Measurements from ENCODE around the gene C12orf76.
"Not testable (repeated sequence)": the region's sequence is repeated elsewhere in the genome, so short reads cannot be mapped to it uniquely, and the experiment has no call there.

C12orf76 gene

GRCh38 chr12:110067531-110067930 is 19.2 kb upstream of the C12orf76 start:
- H3K4me3 ChIP-seq (ENCODE audit: low read depth, low read length), result no peak overlapping the region
- TF ChIP-seq CTCF (IDR thresholded peaks at IDR 0.05; ENCODE audit: low read depth, low read length), result no peak
- H3K9me3 ChIP-seq (ENCODE audit: severe bottlenecking), result no peaks in the 10 kb centered on the region
- H3K36me3 ChIP-seq, result no peaks in the 10 kb centered on the region
- no peak overlapping the region for H3K27ac ChIP-seq
- H3K27me3 ChIP-seq (ENCODE audit: insufficient read depth, low read depth, severe bottlenecking), result no peaks in the 10 kb centered on the region
- DNase-seq, result no peak

DNA sequence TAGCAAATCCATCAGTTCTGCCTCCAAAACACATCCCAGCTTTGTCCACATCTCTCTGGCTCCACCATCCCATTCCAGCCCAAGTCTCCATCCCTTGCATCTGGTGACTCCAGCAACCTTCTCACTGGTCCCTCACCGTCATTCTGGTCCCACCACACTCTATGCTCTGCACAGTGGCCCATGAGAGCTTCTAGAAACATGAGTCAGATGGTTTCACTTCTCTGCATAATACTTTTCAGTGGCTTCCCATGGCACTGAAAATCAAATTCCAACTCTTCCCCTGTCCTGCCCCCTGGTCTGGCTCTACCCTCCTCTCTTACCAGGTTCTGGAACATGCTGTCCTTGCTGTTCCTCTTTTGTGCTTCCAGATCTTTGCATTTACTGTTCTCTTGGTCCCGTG is 17.2 kb upstream of the C12orf76 start:
- no peak overlapping the region for H3K4me3 ChIP-seq (ENCODE audit: low read depth, low read length)
- TF ChIP-seq CTCF (IDR thresholded peaks at IDR 0.05; ENCODE audit: low read depth, low read length), result no peak
- no peaks in the 10 kb centered on the region for H3K36me3 ChIP-seq
- H3K9me3 ChIP-seq (ENCODE audit: severe bottlenecking), result no peaks in the 10 kb centered on the region
- H3K27ac ChIP-seq, result no peak overlapping the region
- H3K27me3 ChIP-seq (ENCODE audit: insufficient read depth, low read depth, severe bottlenecking), result no peaks in the 10 kb centered on the region
- DNase-seq, result no peak

DNA sequence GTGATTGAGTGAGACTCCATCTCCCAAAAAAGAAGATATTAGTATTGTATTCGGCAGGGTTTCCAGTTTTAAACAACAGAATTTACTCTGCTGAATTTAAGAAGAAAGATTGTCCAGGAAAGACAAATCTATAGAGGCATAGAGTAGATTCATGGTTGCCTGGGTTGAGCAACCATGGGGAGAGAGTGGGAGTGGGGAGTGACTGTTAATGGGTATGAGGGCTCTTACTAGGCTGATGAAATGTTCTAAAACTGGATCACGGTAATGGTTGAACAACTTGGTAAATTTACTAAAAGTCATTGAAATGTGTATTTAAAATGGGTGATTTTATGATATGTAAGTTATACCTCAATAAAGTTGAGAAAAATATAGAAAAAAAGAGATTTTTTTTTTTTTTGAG is 13.9 kb upstream of the C12orf76 start:
- no peaks in the 10 kb centered on the region for H3K36me3 ChIP-seq
- no peak for DNase-seq
- no peaks in the 10 kb centered on the region for H3K9me3 ChIP-seq (ENCODE audit: severe bottlenecking)
- H3K27me3 ChIP-seq (ENCODE audit: insufficient read depth, low read depth, severe bottlenecking), result no peaks in the 10 kb centered on the region
- no peak overlapping the region for H3K4me3 ChIP-seq (ENCODE audit: low read depth, low read length)
- H3K27ac ChIP-seq, result no peak overlapping the region
- no peak for TF ChIP-seq CTCF (IDR thresholded peaks at IDR 0.05; ENCODE audit: low read depth, low read length)

GRCh38 chr12:110059651-110060000 is 11.3 kb upstream of the C12orf76 start:
- no peaks in the 10 kb centered on the region for H3K9me3 ChIP-seq (ENCODE audit: severe bottlenecking)
- TF ChIP-seq CTCF (IDR thresholded peaks at IDR 0.05; ENCODE audit: low read depth, low read length), result no peak
- no peaks in the 10 kb centered on the region for H3K36me3 ChIP-seq
- DNase-seq, result no peak
- H3K4me3 ChIP-seq (ENCODE audit: low read depth, low read length), result no peak overlapping the region
- no peaks in the 10 kb centered on the region for H3K27me3 ChIP-seq (ENCODE audit: insufficient read depth, low read depth, severe bottlenecking)
- H3K27ac ChIP-seq, result no peak overlapping the region

- no peak for DNase-seq
- Histone ChIP-seq H3K9me3 (ENCODE audit: severe bottlenecking) (no peaks in the 10 kb centered on the region), H3K27me3 (ENCODE audit: insufficient read depth, low read depth, severe bottlenecking) (no peaks in the 10 kb centered on the region), H3K4me3 (ENCODE audit: low read depth, low read length) (no peak overlapping the region), H3K27ac (no peak overlapping the region), H3K36me3 (no peaks in the 10 kb centered on the region)
- TF ChIP-seq CTCF (IDR thresholded peaks at IDR 0.05; ENCODE audit: low read depth, low read length), result no peak
These were observed 10.7 kb upstream of the C12orf76 start for GRCh38 chr12:110058875-110059615.

- not testable (repeated sequence) for H3K9me3 ChIP-seq (ENCODE audit: severe bottlenecking); H3K4me3 ChIP-seq (ENCODE audit: low read depth, low read length); H3K36me3 ChIP-seq; DNase-seq; H3K27me3 ChIP-seq (ENCODE audit: insufficient read depth, low read depth, severe bottlenecking); H3K27ac ChIP-seq
These were observed 8.3 kb upstream of the C12orf76 start for GRCh38 chr12:110056643-110057042.

- H3K4me3 ChIP-seq (ENCODE audit: low read depth, low read length); H3K36me3 ChIP-seq; DNase-seq; H3K9me3 ChIP-seq (ENCODE audit: severe bottlenecking); H3K27ac ChIP-seq; H3K27me3 ChIP-seq (ENCODE audit: insufficient read depth, low read depth, severe bottlenecking): not testable (repeated sequence)
These were observed 7.3 kb upstream of the C12orf76 start for GRCh38 chr12:110055375-110056352.

Data from WERI-Rb-1 (cell line).